Hepatocyte (in vitro differentiated cells): ENCODE data around the gene PRR35. TPM values are rescaled to one million over a fixed set of nuclear protein-coding genes. Genes with fewer than 3 reads are reported as not detected.

Experiments
- DNase-seq: peaks from one replicate; pipeline ENCODE4 v3.0.0-alpha.2; 2016; ENCODE audit warnings: low spot score
- H2AFZ ChIP-seq: fragments of 200-600 bp; sonication (generic); 2 replicates; pipeline ENCODE4 v1.6.0; 2016; ENCODE audit warnings: antibody characterized with exemption, mild to moderate bottlenecking
- H3K27ac ChIP-seq: fragments of 200-600 bp; sonication (generic); 2 replicates; pipeline ENCODE4 v1.5.1; 2016; ENCODE audit warnings: mild to moderate bottlenecking
- H3K27me3 ChIP-seq: fragments of 200-600 bp; sonication (generic); 2 replicates; pipeline ENCODE4 v1.6.1; 2016
- H3K36me3 ChIP-seq: fragments of 200-600 bp; sonication (generic); replicated peaks from 2 replicates; pipeline ENCODE4 v1.5.1; 2016; ENCODE audit warnings: low read depth; ENCODE audit not compliant: insufficient read depth
- H3K4me1 ChIP-seq: fragments of 200-600 bp; sonication (generic); 2 replicates; pipeline ENCODE4 v1.5.1; 2016; ENCODE audit warnings: mild to moderate bottlenecking, moderate library complexity; ENCODE audit not compliant: insufficient read depth
- H3K4me2 ChIP-seq: fragments of 200-600 bp; sonication (generic); 2 replicates; pipeline ENCODE4 v1.6.0; 2016
- H3K4me3 ChIP-seq: fragments of 200-600 bp; sonication (generic); 2 replicates; pipeline ENCODE4 v1.5.1; 2016; ENCODE audit warnings: mild to moderate bottlenecking
- H3K79me2 ChIP-seq: fragments of 200-600 bp; sonication (generic); 2 replicates; pipeline ENCODE4 v1.6.0; 2017; ENCODE audit warnings: mild to moderate bottlenecking
- H3K9me2 ChIP-seq: fragments of 200-600 bp; sonication (generic); replicated peaks from 2 replicates; pipeline ENCODE4 v1.6.0; 2017; ENCODE audit warnings: mild to moderate bottlenecking; ENCODE audit not compliant: insufficient read depth
- H3K9me3 ChIP-seq: fragments of 200-600 bp; sonication (generic); 2 replicates; pipeline ENCODE4 v1.5.1; 2016; ENCODE audit warnings: low read depth, mild to moderate bottlenecking
- H4K20me1 ChIP-seq: fragments of 200-600 bp; sonication (generic); 2 replicates; pipeline ENCODE4 v1.6.0; 2016; ENCODE audit warnings: mild to moderate bottlenecking; ENCODE audit not compliant: insufficient read depth, poor library complexity, severe bottlenecking
- CTCF ChIP-seq: fragments of 200-600 bp; sonication (generic); IDR thresholded peaks from 2 replicates; pipeline ENCODE4 v1.5.1; 2016; ENCODE audit warnings: antibody characterized with exemption, mild to moderate bottlenecking; ENCODE audit not compliant: poor library complexity
- EZH2 ChIP-seq: fragments of 200-600 bp; sonication (generic); IDR thresholded peaks from 2 replicates; pipeline ENCODE4 v1.6.1; 2016; ENCODE audit warnings: antibody characterized with exemption, mild to moderate bottlenecking, borderline replicate concordance
- EZH2phosphoT487 ChIP-seq: fragments of 200-600 bp; sonication (generic); IDR thresholded peaks from one replicate; pipeline ENCODE4 v1.6.1; 2018; ENCODE audit warnings: antibody characterized with exemption, mild to moderate bottlenecking, low read depth, moderate library complexity; ENCODE audit not compliant: unreplicated experiment, severe bottlenecking
- WGBS: methylation state at CpG from one replicate; pipeline ENCODE4 v1.1.6; 2016; ENCODE audit warnings: low lambda C conversion rate; ENCODE audit errors: missing lambda C conversion rate; 5-methylcytosine and 5-hydroxymethylcytosine counted together
- polyA plus RNA-seq: library from polyadenylated mRNA; unstranded; fragments of >200 nt; fragmentation: Nextera tagmentation; extraction: Ambion mirVana; gene quantifications from 2 replicates; pipeline ENCODE4 v1.2.1, GENCODE V29; 2016
- total RNA-seq: library from RNA; depleted of rRNA; stranded (reverse); fragments of >200 nt; gene quantifications from 2 replicates; pipeline ENCODE4 v1.2.3, GENCODE V29; 2014

The PRR35 gene
- total and polyA plus RNA-seq, 2 experiments from 2014 or later: not detected

- H2AFZ ChIP-seq: no peak overlapping the region
- H3K9me2 ChIP-seq: no peaks in the 10 kb centered on the region
- TF ChIP-seq EZH2phosphoT487: no peak
- TF ChIP-seq CTCF: no peak
- no peak for TF ChIP-seq EZH2
- H3K79me2 ChIP-seq: no peaks in the 10 kb centered on the region
- no peak overlapping the region for H3K27ac ChIP-seq
- no peaks in the 10 kb centered on the region for H3K9me3 ChIP-seq
- WGBS: 89% methylated on average over 16 of the region's 32 CpGs
- H3K27me3 ChIP-seq: peaks cover 19% of the 10 kb centered on the region
- H3K4me1 ChIP-seq: no peaks in the 10 kb centered on the region
- H3K36me3 ChIP-seq: no peaks in the 10 kb centered on the region
- no peaks in the 10 kb centered on the region for H4K20me1 ChIP-seq
- no peak for DNase-seq
- H3K4me3 ChIP-seq: no peak overlapping the region
- H3K4me2 ChIP-seq: no peak overlapping the region
Observed at GRCh38 chr16:555528-556473, 4.4 kb upstream of the PRR35 start.

GRCh38 chr16:556474-557173 is 3.6 kb upstream of the PRR35 start:
- Histone ChIP-seq H3K4me3 (no peak overlapping the region), H3K36me3 (no peaks in the 10 kb centered on the region), H3K9me2 (no peaks in the 10 kb centered on the region), H3K4me2 (no peak overlapping the region), H4K20me1 (no peaks in the 10 kb centered on the region), H3K27me3 (peaks cover 27% of the 10 kb centered on the region), H3K27ac (no peak overlapping the region), H2AFZ (no peak overlapping the region), H3K9me3 (no peaks in the 10 kb centered on the region), H3K4me1 (no peaks in the 10 kb centered on the region), H3K79me2 (no peaks in the 10 kb centered on the region)
- WGBS: 87% methylated on average over 18 of the region's 32 CpGs
- no peak for TF ChIP-seq EZH2phosphoT487
- no peak for TF ChIP-seq EZH2
- no peak for TF ChIP-seq CTCF
- no peak for DNase-seq

GRCh38 chr16:557463-558297 is 2.5 kb upstream of the PRR35 start:
- H3K27me3 ChIP-seq: peaks cover 30% of the 10 kb centered on the region
- no peak for DNase-seq
- no peak for TF ChIP-seq EZH2
- no peak for TF ChIP-seq EZH2phosphoT487
- TF ChIP-seq CTCF: no peak
- no peaks in the 10 kb centered on the region for H3K36me3 ChIP-seq
- H2AFZ ChIP-seq: no peak overlapping the region
- H4K20me1 ChIP-seq: no peaks in the 10 kb centered on the region
- no peaks in the 10 kb centered on the region for H3K9me3 ChIP-seq
- no peak overlapping the region for H3K4me3 ChIP-seq
- H3K79me2 ChIP-seq: no peaks in the 10 kb centered on the region
- 91% methylated on average over 22 of the region's 23 CpGs for WGBS
- H3K9me2 ChIP-seq: no peaks in the 10 kb centered on the region
- no peak overlapping the region for H3K4me2 ChIP-seq
- no peak overlapping the region for H3K27ac ChIP-seq
- no peaks in the 10 kb centered on the region for H3K4me1 ChIP-seq
